SJSA1 (cell line): ENCODE results near the gene RPS6KB2. TPM values are rescaled to one million over a fixed set of nuclear protein-coding genes. Genes with fewer than 3 reads are reported as not detected.

Experiments used
- DNase-seq, 2 experiments: peaks; one replicate each; pipeline ENCODE4 v3.0.0-alpha.2; 2015 to 2020; ENCODE audit warnings: low spot score in 2 of 2, low read depth in 1 of 2
- H3K27ac ChIP-seq: fragments of 250-450 bp; sonication (Bioruptor Pico); 2 replicates; pipeline ENCODE4 v1.5.1; 2020; ENCODE audit warnings: mild to moderate bottlenecking, moderate library complexity
- H3K27me3 ChIP-seq: fragments of 250-450 bp; sonication (Bioruptor Pico); replicated peaks from 2 replicates; pipeline ENCODE4 v1.5.1; 2020; ENCODE audit warnings: mild to moderate bottlenecking, moderate library complexity
- H3K36me3 ChIP-seq: fragments of 250-450 bp; sonication (Bioruptor Pico); 2 replicates; pipeline ENCODE4 v1.5.1; 2020; ENCODE audit warnings: mild to moderate bottlenecking
- H3K4me1 ChIP-seq: fragments of 250-450 bp; sonication (Bioruptor Pico); replicated peaks from 2 replicates; pipeline ENCODE4 v1.6.1; 2021; ENCODE audit warnings: mild to moderate bottlenecking
- H3K4me3 ChIP-seq: fragments of 250-450 bp; sonication (Bioruptor Pico); 2 replicates; pipeline ENCODE4 v1.5.1; 2020; ENCODE audit warnings: mild to moderate bottlenecking
- H3K9me3 ChIP-seq: fragments of 250-450 bp; sonication (Bioruptor Pico); replicated peaks from 2 replicates; pipeline ENCODE4 v1.5.1; 2020; ENCODE audit warnings: mild to moderate bottlenecking
- total RNA-seq: library from RNA; depleted of rRNA; stranded (reverse); fragments of >200 nt; shearing (Covaris generic); gene quantifications from 2 replicates; pipeline ENCODE4 v1.2.3, GENCODE V29; 2014; rRNA removed

RPS6KB2 gene
- total RNA-seq: 166 and 177 TPM in 2 replicates

GRCh38 chr11:67428052-67429001, at the start of gene RPS6KB2:
TSS of gene RPS6KB2 (plus strand) at chr11:67428494. CDS start at chr11:67428546, 52 bp downstream.
- Histone ChIP-seq H3K27me3 (no peaks in the 10 kb centered on the region), H3K4me3 (peak within 1 kb of the TSS; percentile 81), H3K9me3 (no peaks in the 10 kb centered on the region), H3K4me1 (peaks cover 13% of the 10 kb centered on the region), H3K27ac (peak within 1 kb of the TSS; percentile 50), H3K36me3 (peaks cover 46% of the 10 kb centered on the region)
- peak; percentile 100 for DNase-seq

- H3K36me3 ChIP-seq: no peaks in the 10 kb centered on the region
- no peaks in the 10 kb centered on the region for H3K27me3 ChIP-seq
- DNase-seq: no peak
- H3K9me3 ChIP-seq: no peaks in the 10 kb centered on the region
- H3K4me3 ChIP-seq: no peak overlapping the region
- no peak overlapping the region for H3K27ac ChIP-seq
- H3K4me1 ChIP-seq: peaks cover 25% of the 10 kb centered on the region
Observed at GRCh38 chr11:67378544-67378943, 49.8 kb upstream of the RPS6KB2 start.

GRCh38 chr11:67379061-67380058, 48.9 kb upstream of the RPS6KB2 start:
- no peak for DNase-seq
- no peaks in the 10 kb centered on the region for H3K9me3 ChIP-seq
- H3K4me1 ChIP-seq: peaks cover 18% of the 10 kb centered on the region
- H3K36me3 ChIP-seq: no peaks in the 10 kb centered on the region
- H3K27ac ChIP-seq: no peak overlapping the region
- no peaks in the 10 kb centered on the region for H3K27me3 ChIP-seq
- H3K4me3 ChIP-seq: no peak overlapping the region

GRCh38 chr11:67381244-67381972, 46.9 kb upstream of the RPS6KB2 start:
- H3K4me1 ChIP-seq: peaks cover 20% of the 10 kb centered on the region
- H3K27ac ChIP-seq: no peak overlapping the region
- H3K27me3 ChIP-seq: no peaks in the 10 kb centered on the region
- DNase-seq: no peak
- no peaks in the 10 kb centered on the region for H3K36me3 ChIP-seq
- no peak overlapping the region for H3K4me3 ChIP-seq
- no peaks in the 10 kb centered on the region for H3K9me3 ChIP-seq

- no peaks in the 10 kb centered on the region for H3K9me3 ChIP-seq
- no peak overlapping the region for H3K4me3 ChIP-seq
- H3K27me3 ChIP-seq: no peaks in the 10 kb centered on the region
- no peak overlapping the region for H3K27ac ChIP-seq
- peaks cover 20% of the 10 kb centered on the region for H3K4me1 ChIP-seq
- peak; percentile 85 to 94 for DNase-seq
- H3K36me3 ChIP-seq: no peaks in the 10 kb centered on the region
Observed at GRCh38 chr11:67382276-67383136, 45.8 kb upstream of the RPS6KB2 start.

GRCh38 chr11:67384851-67385366, 43.4 kb upstream of the RPS6KB2 start:
- peak in 1 of 2 experiments; percentile 72 for DNase-seq
- Histone ChIP-seq H3K27ac (no peak overlapping the region), H3K36me3 (no peaks in the 10 kb centered on the region)

GRCh38 chr11:67387069-67387468, 41.2 kb upstream of the RPS6KB2 start:
- Histone ChIP-seq H3K9me3 (no peaks in the 10 kb centered on the region), H3K4me3 (no peak overlapping the region), H3K36me3 (peaks cover 3% of the 10 kb centered on the region; the same call in 1 of the 2 replicates), H3K27ac (no peak overlapping the region), H3K27me3 (no peaks in the 10 kb centered on the region), H3K4me1 (peaks cover 21% of the 10 kb centered on the region)
- DNase-seq: no peak

More at GRCh38 chr11:67384851-67385366, 43.4 kb upstream of the RPS6KB2 start:
- H3K4me1 ChIP-seq: peaks cover 9% of the 10 kb centered on the region
- H3K4me3 ChIP-seq: no peak overlapping the region
- no peaks in the 10 kb centered on the region for H3K9me3 ChIP-seq
- no peaks in the 10 kb centered on the region for H3K27me3 ChIP-seq

GRCh38 chr11:67387518-67387917, 40.8 kb upstream of the RPS6KB2 start:
- peaks cover 25% of the 10 kb centered on the region for H3K4me1 ChIP-seq
- H3K27ac ChIP-seq: no peak overlapping the region
- H3K4me3 ChIP-seq: no peak overlapping the region
- no peak for DNase-seq
- H3K36me3 ChIP-seq: peaks cover 6% of the 10 kb centered on the region
- no peaks in the 10 kb centered on the region for H3K9me3 ChIP-seq
- H3K27me3 ChIP-seq: no peaks in the 10 kb centered on the region

- Histone ChIP-seq H3K36me3 (peaks cover 23% of the 10 kb centered on the region), H3K4me3 (no peak overlapping the region), H3K27me3 (no peaks in the 10 kb centered on the region), H3K9me3 (no peaks in the 10 kb centered on the region), H3K27ac (no peak overlapping the region), H3K4me1 (peaks cover 28% of the 10 kb centered on the region)
- no peak for DNase-seq
Observed at GRCh38 chr11:67389477-67389876, 38.8 kb upstream of the RPS6KB2 start.

GRCh38 chr11:67390947-67391303, 37.4 kb upstream of the RPS6KB2 start:
- H3K4me1 ChIP-seq: peaks cover 20% of the 10 kb centered on the region
- no peaks in the 10 kb centered on the region for H3K9me3 ChIP-seq
- DNase-seq: no peak
- H3K27ac ChIP-seq: peak overlapping the region; percentile 69
- H3K4me3 ChIP-seq: peak overlapping the region; percentile 61
- H3K36me3 ChIP-seq: peaks cover 37% of the 10 kb centered on the region
- H3K27me3 ChIP-seq: no peaks in the 10 kb centered on the region

GRCh38 chr11:67391304-67392182, 36.8 kb upstream of the RPS6KB2 start, which contains the start of gene RAD9A:
TSS of gene RAD9A (plus strand) at chr11:67391986. CDS start at chr11:67392045, 59 bp downstream.
- Histone ChIP-seq H3K9me3 (no peaks in the 10 kb centered on the region), H3K4me1 (peaks cover 20% of the 10 kb centered on the region), H3K27ac (peak within 1 kb of the TSS; percentile 69), H3K4me3 (peak within 1 kb of the TSS; percentile 61), H3K36me3 (peaks cover 44% of the 10 kb centered on the region), H3K27me3 (no peaks in the 10 kb centered on the region)
- peak; percentile 94 to 99 for DNase-seq
